Measurements from ENCODE around the gene INTS14.

DNA sequence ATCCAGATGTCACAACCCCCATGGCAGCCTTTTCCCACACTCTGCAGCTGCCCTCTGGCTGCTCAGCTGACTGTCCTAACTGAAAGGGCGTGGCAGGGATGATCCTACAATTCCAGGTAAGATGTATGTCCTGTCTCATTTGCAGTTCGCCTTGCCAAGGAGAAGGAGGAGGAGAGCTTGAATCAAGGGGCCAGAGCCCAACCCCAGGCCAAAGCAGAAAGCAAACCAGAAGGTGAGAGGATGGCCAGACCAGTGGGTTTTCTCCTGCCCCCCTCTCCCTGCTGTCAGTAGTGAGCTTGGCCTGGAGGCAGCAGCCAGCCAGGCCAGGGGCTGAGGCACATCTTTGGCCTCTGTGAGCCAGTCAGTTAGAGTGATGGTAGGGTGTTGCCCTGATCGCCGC lies 33.4 kb upstream of the INTS14 start:
- TF ChIP-seq, protein P1, sequence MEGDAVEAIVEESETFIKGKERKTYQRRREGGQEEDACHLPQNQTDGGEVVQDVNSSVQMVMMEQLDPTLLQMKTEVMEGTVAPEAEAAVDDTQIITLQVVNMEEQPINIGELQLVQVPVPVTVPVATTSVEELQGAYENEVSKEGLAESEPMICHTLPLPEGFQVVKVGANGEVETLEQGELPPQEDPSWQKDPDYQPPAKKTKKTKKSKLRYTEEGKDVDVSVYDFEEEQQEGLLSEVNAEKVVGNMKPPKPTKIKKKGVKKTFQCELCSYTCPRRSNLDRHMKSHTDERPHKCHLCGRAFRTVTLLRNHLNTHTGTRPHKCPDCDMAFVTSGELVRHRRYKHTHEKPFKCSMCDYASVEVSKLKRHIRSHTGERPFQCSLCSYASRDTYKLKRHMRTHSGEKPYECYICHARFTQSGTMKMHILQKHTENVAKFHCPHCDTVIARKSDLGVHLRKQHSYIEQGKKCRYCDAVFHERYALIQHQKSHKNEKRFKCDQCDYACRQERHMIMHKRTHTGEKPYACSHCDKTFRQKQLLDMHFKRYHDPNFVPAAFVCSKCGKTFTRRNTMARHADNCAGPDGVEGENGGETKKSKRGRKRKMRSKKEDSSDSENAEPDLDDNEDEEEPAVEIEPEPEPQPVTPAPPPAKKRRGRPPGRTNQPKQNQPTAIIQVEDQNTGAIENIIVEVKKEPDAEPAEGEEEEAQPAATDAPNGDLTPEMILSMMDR (IDR thresholded peaks at IDR 0.05), result no peak
- no peak for TF ChIP-seq POLR2A (IDR thresholded peaks at IDR 0.05)

All from testis (tissue), 2 donors.